ENCODE data around the gene ORM2. TPM values are rescaled to one million over a fixed set of nuclear protein-coding genes. Genes with fewer than 3 reads are reported as not detected.

The ORM2 gene
- total and polyA plus RNA-seq, 8 donors = 0.46 to 29.9 (median 1.7) TPM

DNA sequence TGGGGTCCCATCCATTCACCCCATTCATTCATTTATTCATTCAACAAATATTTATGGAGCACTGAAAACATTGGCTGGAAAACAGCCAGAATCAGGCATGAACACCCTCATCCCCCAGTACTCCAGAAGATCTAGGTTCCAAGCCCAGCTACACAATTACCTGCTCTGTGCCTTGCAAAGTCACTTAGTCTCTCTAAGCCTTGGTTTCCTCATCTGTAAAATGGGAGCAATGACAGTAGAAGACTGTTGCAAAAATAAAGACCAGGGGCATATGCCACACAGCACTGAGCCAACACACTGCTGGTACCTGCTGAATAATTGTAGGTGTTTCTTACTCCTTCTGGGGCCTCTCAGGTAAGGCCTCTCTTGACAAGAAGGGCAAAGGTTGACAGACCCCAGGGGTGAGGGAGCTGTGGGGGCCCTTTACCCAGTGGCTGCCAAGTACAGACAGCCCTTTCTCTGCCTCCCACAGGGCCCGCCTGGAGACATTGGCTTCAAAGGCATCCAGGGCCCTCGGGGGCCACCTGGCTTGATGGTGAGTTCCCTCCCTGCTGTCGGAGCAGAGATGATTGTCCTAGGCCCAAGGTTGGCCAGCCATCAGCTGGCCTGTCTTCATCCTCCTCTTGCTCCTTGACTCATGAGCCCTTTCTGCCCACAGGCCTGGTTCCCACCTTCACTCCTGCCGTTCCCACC, 29.4 kb upstream of the ORM2 start:
- ATAC-seq (no peak), DNase-seq (peak in 1 of 4 donors; percentile 24)
- intact Hi-C loops (cut with DNase I) = no loop called here
- no peak overlapping the region for H3K4me3 ChIP-seq
- no peak overlapping the region for H3K27ac ChIP-seq
- H3K4me1 ChIP-seq = peaks cover 0 to under 1% of the 10 kb centered on the region in 2 donors
- TF ChIP-seq, protein P1, sequence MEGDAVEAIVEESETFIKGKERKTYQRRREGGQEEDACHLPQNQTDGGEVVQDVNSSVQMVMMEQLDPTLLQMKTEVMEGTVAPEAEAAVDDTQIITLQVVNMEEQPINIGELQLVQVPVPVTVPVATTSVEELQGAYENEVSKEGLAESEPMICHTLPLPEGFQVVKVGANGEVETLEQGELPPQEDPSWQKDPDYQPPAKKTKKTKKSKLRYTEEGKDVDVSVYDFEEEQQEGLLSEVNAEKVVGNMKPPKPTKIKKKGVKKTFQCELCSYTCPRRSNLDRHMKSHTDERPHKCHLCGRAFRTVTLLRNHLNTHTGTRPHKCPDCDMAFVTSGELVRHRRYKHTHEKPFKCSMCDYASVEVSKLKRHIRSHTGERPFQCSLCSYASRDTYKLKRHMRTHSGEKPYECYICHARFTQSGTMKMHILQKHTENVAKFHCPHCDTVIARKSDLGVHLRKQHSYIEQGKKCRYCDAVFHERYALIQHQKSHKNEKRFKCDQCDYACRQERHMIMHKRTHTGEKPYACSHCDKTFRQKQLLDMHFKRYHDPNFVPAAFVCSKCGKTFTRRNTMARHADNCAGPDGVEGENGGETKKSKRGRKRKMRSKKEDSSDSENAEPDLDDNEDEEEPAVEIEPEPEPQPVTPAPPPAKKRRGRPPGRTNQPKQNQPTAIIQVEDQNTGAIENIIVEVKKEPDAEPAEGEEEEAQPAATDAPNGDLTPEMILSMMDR (IDR thresholded peaks at IDR 0.05) = no peak
- H3K36me3 ChIP-seq = peaks cover 0 to 10% of the 10 kb centered on the region in 2 donors
- no peaks in the 10 kb centered on the region for H3K27me3 ChIP-seq
- peaks cover 0 to 6% of the 10 kb centered on the region in 2 donors for H3K9me3 ChIP-seq

DNA sequence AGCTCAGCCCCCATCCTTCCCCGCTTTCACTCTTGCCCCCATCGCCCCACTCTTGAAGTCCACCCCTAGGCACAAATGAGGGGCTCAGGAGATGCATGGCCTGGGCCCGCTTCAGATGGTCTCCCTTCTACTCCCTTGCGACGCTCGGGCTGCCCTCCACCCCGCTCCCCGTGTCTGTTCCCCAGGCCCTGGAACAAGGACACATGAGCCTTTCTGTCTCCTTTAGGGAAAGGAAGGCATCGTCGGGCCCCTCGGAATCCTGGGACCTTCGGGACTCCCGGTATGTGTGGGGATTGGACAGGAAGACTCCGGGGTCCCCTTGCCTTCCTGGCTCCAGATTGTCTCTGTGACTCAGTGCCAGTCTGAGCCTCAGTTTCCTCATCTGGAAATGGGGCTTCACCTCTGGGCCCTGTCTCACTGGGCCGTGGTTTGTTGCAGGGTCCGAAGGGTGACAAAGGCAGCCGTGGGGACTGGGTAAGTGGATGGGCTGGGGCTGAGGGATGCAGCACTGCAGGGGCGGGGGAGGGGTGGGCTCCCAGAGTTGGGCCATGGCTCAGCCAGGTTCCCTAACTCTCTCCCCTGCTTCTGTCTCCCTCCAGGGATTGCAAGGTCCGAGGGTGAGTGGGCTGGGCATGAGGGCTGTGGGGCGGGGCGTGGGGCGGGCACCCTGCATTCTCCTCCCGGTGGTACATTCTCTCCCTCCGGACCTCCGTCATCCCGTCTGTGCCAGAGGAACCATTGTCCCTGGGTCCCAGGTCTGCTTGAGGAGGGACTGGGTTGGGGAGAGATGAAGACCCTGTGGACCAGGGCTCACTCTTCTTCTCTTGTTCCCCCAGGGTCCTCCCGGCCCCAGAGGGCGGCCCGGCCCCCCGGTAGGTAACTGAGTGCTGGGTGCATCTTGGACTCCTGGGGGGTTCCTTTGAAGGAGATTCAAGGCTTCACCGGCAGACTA, 28.5 kb upstream of the ORM2 start:
- no peak overlapping the region for H3K4me3 ChIP-seq
- no peaks in the 10 kb centered on the region for H3K27me3 ChIP-seq
- peak in 1 of 4 donors; percentile 28 for DNase-seq
- H3K4me1 ChIP-seq = peaks cover 0 to 5% of the 10 kb centered on the region in 2 donors
- no peak for ATAC-seq
- intact Hi-C loops (cut with DNase I) = no loop called here
- peaks cover 0 to 2% of the 10 kb centered on the region in 2 donors for H3K9me3 ChIP-seq
- TF ChIP-seq, protein P1 (IDR thresholded peaks at IDR 0.05) = no peak
- peaks cover 0 to 10% of the 10 kb centered on the region in 2 donors for H3K36me3 ChIP-seq
- no peak overlapping the region for H3K27ac ChIP-seq

DNA sequence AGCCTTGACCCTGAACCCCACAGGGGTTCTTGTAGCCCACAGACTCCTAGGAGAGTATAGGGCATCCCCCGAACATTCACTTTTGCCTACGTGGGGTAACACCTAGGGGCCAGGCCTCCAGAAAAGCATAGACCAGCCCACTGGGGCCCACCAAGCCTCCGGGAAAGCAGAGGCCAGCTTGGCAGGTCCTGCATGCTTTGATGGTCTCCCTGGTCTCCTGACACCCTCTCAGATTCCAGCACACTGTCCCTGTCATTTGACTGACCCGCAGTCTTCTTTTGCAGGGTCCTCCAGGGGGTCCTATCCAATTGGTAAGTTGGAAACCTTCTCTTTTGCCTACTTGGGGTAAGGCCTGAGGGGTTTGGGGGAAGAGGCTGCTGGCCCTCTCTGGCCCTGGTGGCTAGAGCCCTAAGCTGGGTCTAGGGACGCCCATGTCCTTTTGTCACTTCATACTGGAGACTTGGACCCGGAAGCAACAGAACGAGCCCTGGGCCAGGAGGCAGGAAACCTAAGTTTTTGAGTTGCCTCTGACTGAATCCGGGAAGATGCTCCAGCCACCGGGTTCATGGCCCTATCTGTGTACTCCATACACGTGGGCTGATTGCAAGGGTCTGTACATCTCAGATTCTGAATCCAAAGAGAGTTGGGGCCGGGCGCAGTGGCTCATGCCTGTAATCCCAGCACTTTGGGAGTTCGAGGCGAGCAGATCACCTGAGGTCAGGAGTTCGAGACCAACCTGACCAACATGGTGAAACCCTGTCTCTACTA, 27.7 kb upstream of the ORM2 start:
- peaks cover 0 to 10% of the 10 kb centered on the region in 2 donors for H3K36me3 ChIP-seq
- no peak overlapping the region for H3K27ac ChIP-seq
- ATAC-seq (no peak), DNase-seq (peak in 1 of 4 donors; percentile 12)
- TF ChIP-seq, protein P1 (IDR thresholded peaks at IDR 0.05) = no peak
- peaks cover 0 to 5% of the 10 kb centered on the region in 2 donors for H3K4me1 ChIP-seq
- intact Hi-C loops (cut with DNase I) = no loop called here
- H3K9me3 ChIP-seq = no peaks in the 10 kb centered on the region
- H3K4me3 ChIP-seq = no peak overlapping the region
- H3K27me3 ChIP-seq = no peaks in the 10 kb centered on the region

DNA sequence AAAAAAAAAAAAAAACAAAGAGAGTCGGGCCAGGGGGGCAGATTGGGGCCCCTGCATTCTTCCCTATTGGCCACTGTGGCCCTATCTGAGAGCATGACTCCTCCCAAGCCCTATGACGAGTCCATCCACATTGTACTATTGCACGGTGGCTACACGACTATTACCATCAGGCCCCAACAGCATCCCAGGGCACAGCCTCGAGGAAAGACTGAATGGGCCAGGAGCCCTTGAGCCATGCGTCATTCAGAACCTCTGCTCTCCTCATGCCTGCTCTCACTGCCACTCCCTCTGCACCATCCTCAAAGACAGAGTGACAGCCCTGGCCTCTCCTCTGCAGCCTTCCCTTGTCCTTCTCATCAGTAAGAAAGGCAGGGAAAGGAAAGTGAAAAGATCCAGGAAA, 26.9 kb upstream of the ORM2 start:
- intact Hi-C loops (cut with DNase I) = no loop called here
- H3K36me3 ChIP-seq = peaks cover 0 to 10% of the 10 kb centered on the region in 2 donors
- no peak for ATAC-seq

More for the DNA sequence above, 26.9 kb upstream of the ORM2 start:
- Histone ChIP-seq H3K27ac (no peak overlapping the region), H3K27me3 (no peaks in the 10 kb centered on the region), H3K4me1 (peaks cover 0 to 5% of the 10 kb centered on the region in 2 donors), H3K9me3 (no peaks in the 10 kb centered on the region), H3K4me3 (no peak overlapping the region)
- TF ChIP-seq, protein P1 (IDR thresholded peaks at IDR 0.05) = no peak
- peak in 1 of 4 donors; percentile 14 for DNase-seq
